Psoas muscle (tissue), 8 donors: ENCODE data around the gene TCHP. TPM values are rescaled to one million over a fixed set of nuclear protein-coding genes. Genes with fewer than 3 reads are reported as not detected.

Experiments used
- ATAC-seq, 4 donors: fragments of 200-7000 bp; cut with Tn5 transposase; one replicate each; pipeline ENCODE4 v1.9.1; 2020; ENCODE audit warnings: moderate library complexity in 3 of 4, mild to moderate bottlenecking in 2 of 4
- DNase-seq, 2 donors: peaks; one replicate each; pipeline ENCODE4 v3.0.0-alpha.2; 2020
- H3K27ac ChIP-seq: fragments of 200-600 bp; one replicate; pipeline ENCODE4 v1.8.0; 2022
- H3K27me3 ChIP-seq, 3 donors: fragments of 200-600 bp in 1 of 3; one replicate each; pipeline versions ENCODE4 v1.6.1 to v1.8.0; 2013 to 2022; ENCODE audit warnings: low read length in 2 of 3, mild to moderate bottlenecking in 2 of 3, moderate library complexity in 1 of 3; ENCODE audit not compliant: insufficient read depth in 3 of 3
- H3K36me3 ChIP-seq, 2 donors: fragments of 200-600 bp in 1 of 2; one replicate each; pipeline versions ENCODE4 v1.6.1 to v1.8.0; 2013 to 2022; ENCODE audit warnings: low read depth in 1 of 2, mild to moderate bottlenecking in 1 of 2, moderate library complexity in 1 of 2; ENCODE audit not compliant: insufficient read depth in 1 of 2
- H3K4me1 ChIP-seq: fragments of 200-600 bp; one replicate; pipeline ENCODE4 v1.8.0; 2022
- H3K4me3 ChIP-seq: fragments of 200-600 bp; one replicate; pipeline ENCODE4 v1.8.0; 2022; ENCODE audit warnings: mild to moderate bottlenecking
- H3K9me3 ChIP-seq: fragments of 200-600 bp; one replicate; pipeline ENCODE4 v1.8.0; 2022
- CTCF ChIP-seq: fragments of 200-600 bp; IDR thresholded peaks from one replicate; pipeline ENCODE4 v1.8.0; 2022; ENCODE audit warnings: antibody characterized with exemption
- WGBS, 3 donors: extraction: QIAGEN DNeasy Blood & Tissue Kit; methylation state at CpG; one replicate each; pipeline versions ENCODE4 v1.1.6 to v1.1.7; 2013; 5-methylcytosine and 5-hydroxymethylcytosine counted together
- intact Hi-C, 2 donors: fragments of 100-400 bp; cut with DNase I; formaldehyde crosslinking; loops; one replicate each; pipeline versions ENCODE4 v1.11.0 to v1.14.2; 2022
- polyA plus RNA-seq, 3 donors: library from polyadenylated mRNA; stranded (reverse); fragments of 200-250 nt; gene quantifications; one replicate each; pipeline ENCODE4 v1.2.3, GENCODE V29; 2013
- total RNA-seq, 4 donors: library from RNA; stranded (reverse); fragmentation: NEBNext Ultra II Directional in 2 of 4; extraction: Animal tissue kit (Norgen Biotek cat#: 25700) in 2 of 4; gene quantifications; one replicate each; pipeline versions ENCODE4 v1.2.1 to v1.2.4, GENCODE V29; 2021 to 2023
- donor health status: healthy with polysubstance abuse.
- donor health status: DM: no; HTN: no; CAD: no; lungs with moderate emphysema.
- donor health status: Bipolar disorder and iron deficiency.
- donor health status: healthy.
- donor health status: DM: yes; HTN: yes; CAD: no.
- donor health status: DM: no; HTN: no; CAD: no.
- donor health status: DM: no; HTN: no; CAD: no.
- donor health status: DM: yes; HTN: yes; CAD: no.

TCHP gene
- total and polyA plus RNA-seq, 7 donors = 4.5 to 14.8 (median 8.2) TPM

- 59 to 64% (median 61%) methylated on average over 10 of the region's 10 CpGs for WGBS, 3 donors
- Histone ChIP-seq H3K4me3 (no peak overlapping the region), H3K27me3 (no peaks in the 10 kb centered on the region), H3K9me3 (no peaks in the 10 kb centered on the region), H3K27ac (no peak overlapping the region), H3K36me3 (peaks cover 0 to 75% of the 10 kb centered on the region in 2 donors), H3K4me1 (no peaks in the 10 kb centered on the region)
- DNase-seq (no peak), ATAC-seq (no peak)
- intact Hi-C loops = no loop called here
- TF ChIP-seq CTCF = no peak
Measured at GRCh38 chr12:109919456-109919855, 19.4 kb downstream of the TCHP start.

- no peak for ATAC-seq
- peaks cover 0 to 66% of the 10 kb centered on the region in 2 donors for H3K36me3 ChIP-seq
- intact Hi-C loops = no loop called here
Measured at GRCh38 chr12:109920261-109920780, 20.2 kb downstream of the TCHP start.

GRCh38 chr12:109921982-109922381, 21.9 kb downstream of the TCHP start:
- DNase-seq (no peak), ATAC-seq (no peak)
- intact Hi-C loops = no loop called here
- Histone ChIP-seq H3K9me3 (no peaks in the 10 kb centered on the region), H3K4me1 (no peaks in the 10 kb centered on the region), H3K4me3 (no peak overlapping the region), H3K27ac (no peak overlapping the region), H3K27me3 (no peaks in the 10 kb centered on the region), H3K36me3 (peaks cover 3 to 57% of the 10 kb centered on the region in 2 donors)
- TF ChIP-seq CTCF = no peak
- 74 to 85% (median 79%) methylated on average over 4 of the region's 4 CpGs for WGBS, 3 donors

More at GRCh38 chr12:109920261-109920780, 20.2 kb downstream of the TCHP start:
- 76 to 87% (median 77%) methylated on average over 10 to 11 of the region's 11 CpGs for WGBS, 3 donors
- no peak for TF ChIP-seq CTCF
- Histone ChIP-seq H3K4me3 (no peak overlapping the region), H3K4me1 (no peaks in the 10 kb centered on the region), H3K27me3 (no peaks in the 10 kb centered on the region), H3K27ac (no peak overlapping the region), H3K9me3 (no peaks in the 10 kb centered on the region)
- no peak for DNase-seq

GRCh38 chr12:109923038-109923437, 23.0 kb downstream of the TCHP start:
- Histone ChIP-seq H3K9me3 (no peaks in the 10 kb centered on the region), H3K27ac (no peak overlapping the region), H3K27me3 (no peaks in the 10 kb centered on the region), H3K4me3 (no peak overlapping the region), H3K4me1 (peaks cover 4% of the 10 kb centered on the region), H3K36me3 (peaks cover 3 to 56% of the 10 kb centered on the region in 2 donors)
- 90 to 95% (median 91%) methylated on average over 5 of the region's 5 CpGs for WGBS, 3 donors
- ATAC-seq (no peak), DNase-seq (no peak)
- TF ChIP-seq CTCF = no peak
- intact Hi-C loops = no loop called here
